WTC11 (cell line): ENCODE measurements around the gene RAB26.
"Not testable (repeated sequence)": the region's sequence is repeated elsewhere in the genome, so short reads cannot be mapped to it uniquely, and the experiment has no call there.

Experiments used
- AR ChIP-seq: fragments of 250-450 bp; sonication (Bioruptor Pico); IDR thresholded peaks from 2 replicates; pipeline ENCODE4 v1.9.0; 2021; ENCODE audit warnings: mild to moderate bottlenecking
- ATF2 ChIP-seq: sonication (generic); formaldehyde crosslinking; IDR thresholded peaks from 2 replicates; pipeline ENCODE4 v1.8.1; 2022; ENCODE audit warnings: low read depth, missing genetic modification reagents, borderline replicate concordance
- CREB1 ChIP-seq: sonication (generic); formaldehyde crosslinking; IDR thresholded peaks from 2 replicates; pipeline ENCODE4 v1.8.0; 2023; ENCODE audit warnings: mild to moderate bottlenecking, missing genetic modification reagents
- CTCF ChIP-seq: fragments of 200-600 bp; IDR thresholded peaks from 2 replicates; pipeline ENCODE4 v1.8.0; 2022; ENCODE audit warnings: antibody characterized with exemption
- HMGXB4 ChIP-seq: sonication (generic); formaldehyde crosslinking; IDR thresholded peaks from 2 replicates; pipeline ENCODE4 v1.8.1; 2023; ENCODE audit warnings: mild to moderate bottlenecking, moderate library complexity, missing genetic modification reagents
- SMAD4 ChIP-seq: sonication (generic); formaldehyde crosslinking; IDR thresholded peaks from 2 replicates; pipeline ENCODE4 v1.8.0; 2022; ENCODE audit warnings: mild to moderate bottlenecking, missing genetic modification reagents

- TF ChIP-seq SMAD4 (CRISPR knock-in tag); CTCF; ATF2 (CRISPR knock-in tag); HMGXB4 (CRISPR knock-in tag); CREB1; AR (CRISPR knock-in tag): not testable (repeated sequence)
Measured at GRCh38 chr16:2117341-2117740, 31.1 kb upstream of the RAB26 start.
